HG03280 (cell line): ENCODE results near the gene MIPEP.

Experiments
- ATAC-seq: cut with Tn5 transposase; IDR thresholded peaks from one replicate; pipeline ENCODE4 v1.9.1; 2021; ENCODE audit warnings: mild to moderate bottlenecking, moderate library complexity; ENCODE audit not compliant: unreplicated experiment

The MIPEP gene

GRCh38 chr13:23722726-23723453 is 166.3 kb downstream of the MIPEP start:
- ATAC-seq, result no peak

DNA sequence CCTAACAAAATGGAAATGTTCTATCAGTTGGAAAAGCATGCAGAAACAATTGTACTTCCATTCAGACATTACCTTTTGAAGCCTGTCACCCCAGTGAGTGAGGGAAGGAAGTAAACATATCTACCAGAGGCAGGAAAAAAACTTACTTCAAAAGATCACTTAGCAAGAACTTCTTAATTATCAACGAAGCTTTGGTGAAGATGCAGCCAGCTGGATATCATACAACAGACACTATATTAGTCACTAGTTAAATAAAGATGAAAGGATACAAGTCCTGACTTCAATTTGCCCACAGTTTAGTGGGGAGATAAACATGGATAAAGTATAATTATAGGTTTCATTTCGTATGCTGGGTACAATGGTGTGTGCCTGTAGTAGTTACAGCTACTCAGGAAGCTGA is 170.2 kb downstream of the MIPEP start:
- ATAC-seq, result no peak

DNA sequence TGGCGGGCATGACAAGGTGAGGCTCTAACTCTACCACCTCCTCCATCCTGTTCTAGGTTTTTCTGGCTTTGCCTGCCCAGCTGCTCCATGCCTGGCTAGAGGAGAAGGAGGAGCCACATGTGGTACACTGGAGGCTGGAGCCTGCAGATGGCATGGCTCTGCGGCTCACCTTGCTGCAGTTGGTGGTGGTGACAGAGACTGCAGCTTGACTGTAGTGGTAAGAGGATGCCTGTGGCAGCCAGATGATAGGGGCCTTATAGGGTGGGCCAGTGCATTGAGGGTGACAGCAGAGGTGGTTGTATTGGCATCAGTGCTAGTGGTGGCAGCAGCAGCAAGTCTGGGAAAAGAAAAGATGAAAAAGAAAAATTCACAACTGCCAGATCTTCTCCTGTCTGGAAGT is 172.8 kb downstream of the MIPEP start:
- no peak for ATAC-seq

DNA sequence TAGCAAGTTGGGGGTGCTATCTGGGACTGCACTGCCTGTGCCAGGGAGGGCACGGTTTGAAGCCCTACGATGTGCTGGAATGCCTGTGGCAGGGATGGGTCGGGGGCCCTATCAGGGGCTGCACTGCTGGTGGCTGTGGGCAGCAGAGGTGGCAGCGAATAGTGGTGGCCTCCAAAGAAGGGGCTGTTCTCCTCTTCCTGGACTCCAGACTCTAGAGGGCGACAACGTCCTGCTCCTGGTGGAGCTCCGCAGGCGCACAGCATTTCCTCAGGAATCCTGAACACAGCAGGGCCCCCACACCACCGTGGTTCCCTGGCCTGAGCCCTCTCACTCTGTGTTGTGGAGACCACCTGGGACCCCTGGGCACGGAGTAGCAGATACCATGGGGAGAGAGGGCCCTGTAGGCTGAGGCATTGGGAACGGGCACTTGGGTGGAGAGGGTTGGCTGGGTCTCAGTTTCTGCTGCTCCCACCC is 173.4 kb downstream of the MIPEP start:
- no peak for ATAC-seq

DNA sequence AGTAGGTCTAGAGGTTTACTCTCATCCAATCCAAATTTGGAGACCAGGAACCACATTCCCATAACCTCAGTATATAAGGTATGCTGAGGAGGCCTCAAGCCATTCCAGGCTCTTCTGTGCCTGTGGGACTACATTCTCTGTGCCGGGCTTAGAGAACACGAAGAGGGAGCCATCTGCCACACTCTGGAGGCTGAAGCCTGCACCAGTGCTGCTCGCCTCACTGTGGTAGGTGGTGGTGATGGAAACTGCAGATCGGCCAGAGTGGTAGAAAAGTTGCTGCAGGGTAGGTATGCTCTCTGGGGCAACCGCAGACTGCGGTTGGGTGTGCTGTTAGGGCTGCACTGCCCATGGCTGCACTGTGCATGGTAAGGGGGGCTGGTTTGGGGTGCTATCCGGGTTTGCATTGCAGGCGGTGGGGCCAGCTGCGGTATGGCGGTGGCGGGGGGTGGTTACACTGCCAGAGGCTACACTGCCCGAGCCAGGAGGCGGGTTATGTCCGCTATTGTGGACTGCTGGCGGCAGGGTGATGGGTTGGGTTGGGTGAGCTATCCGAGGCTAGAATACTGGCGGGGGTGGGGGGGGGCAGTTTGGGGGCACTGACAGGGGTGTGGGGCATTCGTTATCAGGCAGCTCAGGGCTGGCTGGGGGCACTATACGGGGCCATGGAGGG is 174.0 kb downstream of the MIPEP start:
- no peak for ATAC-seq

DNA sequence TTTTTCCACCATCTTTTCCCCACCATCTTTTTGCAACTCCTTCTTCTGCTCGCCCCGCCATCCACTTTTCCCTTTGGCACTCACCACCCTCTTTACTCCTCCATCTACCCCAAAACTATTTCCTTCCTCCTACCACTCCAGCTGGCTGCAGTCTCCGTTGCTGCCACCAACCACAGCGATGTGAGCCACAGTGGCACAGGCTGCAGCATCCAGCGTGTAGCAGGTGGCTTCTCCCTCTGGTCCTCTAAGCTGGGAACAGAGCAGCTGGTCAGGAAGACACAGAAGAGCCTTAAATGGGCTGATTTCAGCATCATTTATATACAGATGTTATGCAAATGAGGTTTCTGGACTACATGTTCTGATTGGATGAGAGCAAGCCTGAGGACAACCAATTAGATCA is 174.5 kb downstream of the MIPEP start:
- ATAC-seq, result no peak

GRCh38 chr13:23711355-23711754 is 177.8 kb downstream of the MIPEP start:
- ATAC-seq, result no peak

GRCh38 chr13:23710366-23710765 is 178.8 kb downstream of the MIPEP start:
- no peak for ATAC-seq

DNA sequence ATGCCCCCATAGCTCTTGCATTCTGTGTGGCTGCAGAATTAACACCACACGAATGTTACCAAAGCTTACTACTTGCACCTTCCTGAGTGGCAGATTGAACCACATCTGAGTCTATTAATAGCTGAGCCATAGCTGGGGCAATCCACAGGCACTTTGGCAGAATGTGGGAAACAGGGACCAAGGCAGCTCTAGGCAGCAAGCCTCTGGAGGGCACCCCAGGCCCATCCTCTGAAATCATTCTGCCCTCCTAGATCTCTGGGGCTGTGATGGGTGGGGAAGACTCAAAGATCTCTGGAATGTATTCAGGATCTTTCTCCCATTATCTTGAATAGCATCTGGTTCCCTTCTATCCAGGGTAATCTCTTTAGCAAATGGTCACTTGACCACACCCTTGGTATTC is 179.7 kb downstream of the MIPEP start:
- no peak for ATAC-seq

- no peak for ATAC-seq
Measured at GRCh38 chr13:23707674-23708073, 181.5 kb downstream of the MIPEP start.

DNA sequence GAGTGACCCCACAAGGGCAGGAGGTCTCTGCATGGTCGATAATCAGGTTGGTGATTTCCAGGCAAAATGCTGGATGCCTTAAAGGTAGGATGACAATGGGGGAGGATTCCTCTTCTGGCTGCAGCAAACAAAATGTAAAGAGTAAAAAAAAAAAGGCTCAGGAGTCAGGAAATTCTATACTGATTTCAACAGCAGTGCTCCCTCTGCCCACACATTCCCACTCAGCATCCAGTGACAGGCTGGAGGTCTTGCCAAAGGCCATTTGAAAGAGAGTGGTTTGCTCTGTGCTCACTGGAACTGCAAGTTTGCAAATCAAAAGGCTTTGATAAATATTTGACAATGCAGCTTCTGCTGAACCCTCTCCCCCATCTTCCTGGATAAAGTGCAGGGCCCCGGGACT is 183.6 kb downstream of the MIPEP start:
- ATAC-seq, result no peak

DNA sequence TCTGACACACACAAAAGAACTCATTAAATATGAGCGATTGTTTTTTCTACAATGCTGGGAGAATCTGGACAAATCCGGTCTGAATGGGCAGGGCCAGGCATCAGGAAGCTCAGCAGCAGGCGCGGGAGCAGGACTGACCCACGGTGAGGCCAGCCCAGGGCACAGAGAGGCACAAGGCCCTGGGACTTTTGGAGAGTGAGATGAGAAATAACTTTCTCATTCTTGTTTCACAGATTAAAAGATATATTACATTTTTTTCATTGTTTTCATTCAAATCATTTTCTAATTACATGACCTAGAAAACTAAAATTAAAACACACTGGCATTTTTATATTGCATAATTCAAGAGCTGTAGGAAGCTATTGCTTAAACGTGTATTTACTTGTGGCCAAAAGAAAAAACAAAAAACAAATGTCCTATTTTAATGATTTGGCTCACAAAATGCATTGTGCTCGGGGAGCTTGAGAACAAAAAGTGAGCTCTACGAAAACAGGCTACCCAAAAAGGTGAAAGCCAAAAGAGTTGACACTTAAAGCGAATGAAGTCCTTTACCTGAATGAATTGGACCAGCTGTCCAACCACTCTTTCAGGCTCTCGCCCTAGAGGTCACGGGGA is 185.8 kb downstream of the MIPEP start:
- no peak for ATAC-seq

DNA sequence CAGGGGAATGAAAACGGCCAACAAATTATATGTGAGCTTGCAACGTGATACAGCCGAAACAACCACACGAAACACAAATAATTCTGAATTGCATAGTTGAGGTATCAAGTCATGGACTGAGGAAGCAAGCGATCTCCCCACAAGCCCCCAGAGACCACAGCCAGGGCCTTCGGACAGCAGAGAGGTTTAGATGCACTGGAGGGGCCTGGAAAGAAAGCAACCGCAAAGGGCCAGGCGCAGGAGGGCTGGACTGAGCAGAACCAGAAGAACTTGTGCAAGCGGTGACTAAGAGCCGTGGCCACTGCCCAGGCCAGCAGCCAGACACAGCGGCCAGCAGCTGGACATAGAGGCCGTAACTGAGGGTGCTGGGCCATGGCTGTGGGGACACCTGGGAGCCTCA is 187.6 kb downstream of the MIPEP start:
- no peak for ATAC-seq

- no peak for ATAC-seq
Measured at GRCh38 chr13:23701186-23701585, 188.0 kb downstream of the MIPEP start.

GRCh38 chr13:23699271-23699670 is 189.9 kb downstream of the MIPEP start:
- ATAC-seq, result no peak

- ATAC-seq, result no peak
Measured at GRCh38 chr13:23697772-23698313, 191.4 kb downstream of the MIPEP start.

GRCh38 chr13:23696610-23697009 is 192.6 kb downstream of the MIPEP start:
- ATAC-seq, result no peak

DNA sequence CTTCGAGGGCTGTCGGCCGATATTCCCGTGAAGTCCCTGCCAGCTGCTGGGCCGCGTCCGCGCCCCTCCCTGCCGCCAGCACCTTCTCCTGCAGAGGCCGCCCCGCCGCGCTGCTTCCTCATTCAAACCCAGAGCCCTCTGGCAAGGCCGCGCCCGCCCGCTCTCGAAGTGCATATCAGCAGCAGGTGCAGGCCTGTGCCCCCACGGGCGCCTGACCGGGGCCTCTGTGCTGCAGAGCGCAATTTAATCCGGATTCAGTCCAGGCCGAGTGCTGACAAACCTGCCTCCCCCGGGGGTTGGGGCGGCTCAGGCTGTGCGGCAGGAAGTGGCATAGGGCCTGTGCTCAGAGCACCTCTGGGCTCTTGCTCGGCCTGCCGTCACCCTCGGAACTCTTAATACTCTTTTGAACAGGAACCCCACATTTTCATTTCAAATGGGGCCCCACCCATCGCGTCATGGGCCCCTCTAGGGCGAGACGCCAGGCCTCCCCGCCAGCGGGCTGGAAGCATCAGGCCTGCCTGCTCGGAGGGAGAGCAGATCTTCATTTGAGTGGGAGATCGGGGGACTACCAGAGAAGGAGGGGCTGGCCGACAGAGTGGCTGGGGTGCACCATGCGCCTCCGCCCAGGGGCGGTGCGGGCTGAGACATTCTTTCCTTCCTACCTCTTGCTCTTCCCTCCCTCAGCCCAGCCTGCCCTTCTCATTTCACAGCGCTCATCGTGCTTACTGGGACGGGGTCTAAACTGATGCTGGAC is 193.3 kb downstream of the MIPEP start:
- no peak for ATAC-seq

DNA sequence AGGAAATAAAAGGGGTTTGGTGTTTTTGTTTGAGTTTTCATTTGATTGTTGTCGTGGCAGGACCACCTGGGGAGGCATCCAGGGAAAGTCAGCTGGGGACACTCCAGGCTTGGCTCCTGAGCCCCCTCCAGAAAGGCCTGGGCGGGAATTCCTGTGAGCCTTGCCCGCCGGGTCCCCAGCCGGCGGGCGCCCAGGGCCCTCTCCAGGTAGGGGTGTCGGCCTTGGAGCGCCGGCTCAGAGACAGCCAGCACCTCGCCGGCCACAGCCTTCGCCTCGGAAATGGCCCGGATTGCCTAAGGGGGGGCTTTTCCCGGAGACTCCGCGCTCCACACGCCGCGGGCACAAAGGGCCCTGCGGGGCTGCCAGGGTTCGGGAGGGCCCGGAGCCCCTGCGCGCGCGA is 194.0 kb downstream of the MIPEP start:
- no peak for ATAC-seq

DNA sequence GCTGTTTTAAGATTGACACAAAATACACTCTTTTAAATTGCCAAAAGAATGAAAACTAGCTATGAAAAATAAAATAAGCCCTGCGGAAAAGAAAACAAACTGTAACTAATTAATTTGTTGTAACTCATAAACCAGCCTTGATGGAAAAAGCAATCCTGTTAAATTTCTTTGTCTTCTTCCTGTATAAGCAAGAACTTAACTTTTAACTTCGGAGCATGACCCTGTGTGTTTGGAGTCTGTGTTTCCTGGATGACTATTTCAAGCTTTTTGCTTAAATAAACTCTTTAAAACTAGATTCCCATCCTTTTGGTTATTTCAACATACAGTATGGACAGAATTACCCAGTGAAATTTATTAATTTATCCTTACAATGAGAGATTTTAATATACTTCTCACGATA is 196.4 kb downstream of the MIPEP start:
- ATAC-seq, result no peak

DNA sequence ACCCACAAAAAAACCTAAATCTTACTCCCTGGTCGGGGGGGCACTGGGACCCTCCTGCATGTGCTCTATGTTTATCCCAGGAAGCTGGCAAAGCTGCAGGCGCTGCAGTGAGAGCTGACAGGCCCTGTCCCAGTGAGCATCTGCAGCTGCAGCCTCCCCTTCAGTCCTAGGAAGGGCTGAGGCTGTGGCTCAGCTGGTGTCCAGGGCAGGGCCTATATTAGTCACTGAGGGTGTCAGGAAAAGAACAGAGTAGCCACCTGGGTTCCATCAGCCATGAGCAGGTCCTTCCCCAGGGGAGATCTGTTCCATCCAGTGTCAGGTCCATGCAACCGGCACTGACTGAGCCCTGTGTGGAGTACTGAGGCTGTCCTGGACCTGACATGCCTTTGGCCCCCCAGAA is 198.5 kb downstream of the MIPEP start:
- ATAC-seq, result no peak
